Lung (tissue), 12 donors: ENCODE results near the gene LECT2. TPM values are rescaled to one million over a fixed set of nuclear protein-coding genes. Genes with fewer than 3 reads are reported as not detected.

Source experiments
- ATAC-seq: fragments of 200-7000 bp; cut with Tn5 transposase; one replicate; pipeline ENCODE4 v1.9.1; 2020; ENCODE audit warnings: moderate number of reproducible peaks; ENCODE audit not compliant: insufficient read depth, low FRiP score
- DNase-seq, 3 donors: peaks; one replicate each; pipeline ENCODE4 v3.0.0-alpha.2; 2013 to 2017
- H3K27ac ChIP-seq, 2 donors: one replicate each; pipeline ENCODE4 v1.5.1; 2013; ENCODE audit warnings: mild to moderate bottlenecking in 2 of 2, moderate library complexity in 2 of 2, control low read depth in 1 of 2, inconsistent platforms in 1 of 2, low read depth in 1 of 2, low read length in 1 of 2
- H3K27me3 ChIP-seq, 3 donors: one replicate each; pipeline ENCODE4 v1.5.1; 2013; ENCODE audit warnings: low read length in 2 of 3; ENCODE audit not compliant: control insufficient read depth in 3 of 3, insufficient read depth in 3 of 3
- H3K36me3 ChIP-seq, 4 donors: one replicate each; pipeline ENCODE4 v1.5.1; 2013; ENCODE audit warnings: low read length in 4 of 4, mild to moderate bottlenecking in 1 of 4, moderate library complexity in 1 of 4; ENCODE audit not compliant: control insufficient read depth in 4 of 4, insufficient read depth in 4 of 4
- H3K4me1 ChIP-seq, 5 donors: one replicate each; pipeline ENCODE4 v1.5.1; 2013; ENCODE audit warnings: low read length in 5 of 5, mild to moderate bottlenecking in 2 of 5, moderate library complexity in 1 of 5; ENCODE audit not compliant: control insufficient read depth in 5 of 5, insufficient read depth in 5 of 5
- H3K4me3 ChIP-seq: one replicate; pipeline ENCODE4 v1.5.1; 2013; ENCODE audit warnings: mild to moderate bottlenecking, control low read depth, moderate library complexity
- H3K9ac ChIP-seq, 2 donors: one replicate each; pipeline ENCODE4 v1.5.1; 2013; ENCODE audit warnings: low read length in 2 of 2, control low read depth in 1 of 2; ENCODE audit not compliant: insufficient read depth in 1 of 2
- H3K9me3 ChIP-seq, 4 donors: one replicate each; pipeline ENCODE4 v1.5.1; 2013; ENCODE audit warnings: low read length in 3 of 4, mild to moderate bottlenecking in 1 of 4, moderate library complexity in 1 of 4; ENCODE audit not compliant: control insufficient read depth in 4 of 4, insufficient read depth in 3 of 4
- WGBS, 2 donors: extraction: QIAGEN DNeasy Blood & Tissue Kit; methylation state at CpG; one replicate each; pipeline ENCODE4 v1.1.7; 2013; 5-methylcytosine and 5-hydroxymethylcytosine counted together
- polyA plus RNA-seq, 2 donors: library from polyadenylated mRNA; stranded (reverse); fragments of 200-250 nt; gene quantifications; one replicate each; pipeline ENCODE4 v1.2.1, GENCODE V29; 2013
- total RNA-seq, 2 donors: library from RNA; depleted of rRNA in 1 of 2; stranded (reverse); fragments of >200 nt in 1 of 2; gene quantifications; one replicate each; pipeline ENCODE4 v1.2.1, GENCODE V29; 2014 to 2021
- TF ChIP-seq, protein P1 (sequence below): IDR thresholded peaks from 2 replicates; pipeline ENCODE4 v1.5.1; 2012; ENCODE audit warnings: mild to moderate bottlenecking; ENCODE audit errors: control extremely low read depth, extremely low read depth
- donor health status: control.
- donor health status: control.
- donor health status: Bipolar disorder and iron deficiency.
- donor health status: healthy.
- donor health status: DM: yes; HTN: yes; CAD: no.

Gene LECT2
- total and polyA plus RNA-seq, 4 donors: not detected

GRCh38 chr5:135993880-135994636 is 39.3 kb upstream of the LECT2 start:
- Histone ChIP-seq H3K36me3 (no peaks in the 10 kb centered on the region), H3K4me1 (peaks cover 0 to 16% (median 0%) of the 10 kb centered on the region in 5 donors), H3K4me3 (no peak overlapping the region), H3K9me3 (no peaks in the 10 kb centered on the region), H3K27ac (no peak overlapping the region), H3K9ac (no peak overlapping the region), H3K27me3 (no peaks in the 10 kb centered on the region)
- 64 to 72% methylated on average over 6 of the region's 6 CpGs for WGBS, 2 donors
- TF ChIP-seq, protein P1, sequence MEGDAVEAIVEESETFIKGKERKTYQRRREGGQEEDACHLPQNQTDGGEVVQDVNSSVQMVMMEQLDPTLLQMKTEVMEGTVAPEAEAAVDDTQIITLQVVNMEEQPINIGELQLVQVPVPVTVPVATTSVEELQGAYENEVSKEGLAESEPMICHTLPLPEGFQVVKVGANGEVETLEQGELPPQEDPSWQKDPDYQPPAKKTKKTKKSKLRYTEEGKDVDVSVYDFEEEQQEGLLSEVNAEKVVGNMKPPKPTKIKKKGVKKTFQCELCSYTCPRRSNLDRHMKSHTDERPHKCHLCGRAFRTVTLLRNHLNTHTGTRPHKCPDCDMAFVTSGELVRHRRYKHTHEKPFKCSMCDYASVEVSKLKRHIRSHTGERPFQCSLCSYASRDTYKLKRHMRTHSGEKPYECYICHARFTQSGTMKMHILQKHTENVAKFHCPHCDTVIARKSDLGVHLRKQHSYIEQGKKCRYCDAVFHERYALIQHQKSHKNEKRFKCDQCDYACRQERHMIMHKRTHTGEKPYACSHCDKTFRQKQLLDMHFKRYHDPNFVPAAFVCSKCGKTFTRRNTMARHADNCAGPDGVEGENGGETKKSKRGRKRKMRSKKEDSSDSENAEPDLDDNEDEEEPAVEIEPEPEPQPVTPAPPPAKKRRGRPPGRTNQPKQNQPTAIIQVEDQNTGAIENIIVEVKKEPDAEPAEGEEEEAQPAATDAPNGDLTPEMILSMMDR: no peak
- no peak for ATAC-seq
- peak in 2 of 3 donors; percentile 61 to 75 for DNase-seq

GRCh38 chr5:135993335-135993879 is 38.6 kb upstream of the LECT2 start:
- H3K9ac ChIP-seq: no peak overlapping the region
- no peaks in the 10 kb centered on the region for H3K36me3 ChIP-seq
- H3K4me1 ChIP-seq: peaks cover 0 to 16% (median 0%) of the 10 kb centered on the region in 5 donors
- no peaks in the 10 kb centered on the region for H3K27me3 ChIP-seq
- H3K27ac ChIP-seq: no peak overlapping the region
- H3K9me3 ChIP-seq: no peaks in the 10 kb centered on the region
- whole genome bisulfite sequencing, 2 donors: 67 to 73% methylated on average over 6 of the region's 6 CpGs
- H3K4me3 ChIP-seq: no peak overlapping the region
- TF ChIP-seq, protein P1: no peak
- ATAC-seq (no peak), DNase-seq (peak in 2 of 3 donors; percentile 64 to 67)

DNA sequence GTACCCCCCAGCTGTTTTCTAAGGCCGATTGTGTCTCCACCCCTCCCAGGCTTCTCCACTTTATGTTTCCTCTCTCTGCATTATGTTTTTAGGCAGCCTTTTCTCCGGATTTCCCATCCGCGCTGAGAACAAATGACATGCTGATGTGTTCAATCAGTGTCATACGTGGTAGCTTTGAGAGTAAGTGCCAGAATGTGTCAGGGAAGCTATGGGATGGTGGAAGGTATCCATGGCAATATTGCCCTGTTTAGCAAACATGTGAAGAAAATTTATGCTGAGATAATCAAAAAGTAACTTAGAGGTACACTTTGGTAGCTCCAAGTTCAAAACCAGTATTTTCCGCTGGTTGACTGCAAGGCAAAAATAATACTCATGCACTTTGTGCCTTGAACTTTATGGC is 36.6 kb upstream of the LECT2 start:
- peaks cover 0 to 16% (median 0%) of the 10 kb centered on the region in 5 donors for H3K4me1 ChIP-seq
- no peaks in the 10 kb centered on the region for H3K27me3 ChIP-seq
- DNase-seq: peak in 2 of 3 donors; percentile 44 to 54
- no peak overlapping the region for H3K4me3 ChIP-seq
- no peak overlapping the region for H3K9ac ChIP-seq
- TF ChIP-seq, protein P1: no peak
- no peak overlapping the region for H3K27ac ChIP-seq
- no peaks in the 10 kb centered on the region for H3K36me3 ChIP-seq
- 76 to 84% methylated on average over 6 of the region's 6 CpGs for WGBS, 2 donors
- no peaks in the 10 kb centered on the region for H3K9me3 ChIP-seq
- ATAC-seq: no peak
